ENCODE data around the gene CDH5.

DNA sequence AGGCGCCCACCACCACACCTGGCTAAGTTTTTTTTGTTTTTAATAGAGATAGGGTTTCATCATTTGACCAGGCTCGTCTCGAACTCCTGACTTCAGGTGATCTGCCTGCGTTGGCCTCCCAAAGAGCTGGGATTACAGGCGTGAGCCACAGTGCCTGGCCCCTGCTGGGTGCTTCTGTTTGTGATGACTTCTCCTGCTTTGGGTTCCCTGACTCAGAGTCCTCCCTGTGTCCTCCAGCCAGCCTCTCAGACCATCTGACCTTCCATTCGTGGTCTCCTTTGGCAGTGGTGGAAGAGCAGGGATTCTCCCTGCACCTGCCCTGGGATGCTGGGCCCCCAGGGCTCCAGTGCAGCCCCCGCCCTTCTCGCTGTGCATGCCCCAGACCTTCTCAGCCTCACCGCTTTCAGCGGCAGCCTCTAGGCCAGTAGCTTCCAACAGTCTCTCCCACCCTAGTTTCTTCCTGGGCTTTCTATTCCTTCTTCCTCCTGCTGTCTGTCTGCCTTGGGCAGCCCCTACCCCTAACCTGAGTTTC lies 73.8 kb downstream of the CDH5 start:
- TF ChIP-seq, protein P1, sequence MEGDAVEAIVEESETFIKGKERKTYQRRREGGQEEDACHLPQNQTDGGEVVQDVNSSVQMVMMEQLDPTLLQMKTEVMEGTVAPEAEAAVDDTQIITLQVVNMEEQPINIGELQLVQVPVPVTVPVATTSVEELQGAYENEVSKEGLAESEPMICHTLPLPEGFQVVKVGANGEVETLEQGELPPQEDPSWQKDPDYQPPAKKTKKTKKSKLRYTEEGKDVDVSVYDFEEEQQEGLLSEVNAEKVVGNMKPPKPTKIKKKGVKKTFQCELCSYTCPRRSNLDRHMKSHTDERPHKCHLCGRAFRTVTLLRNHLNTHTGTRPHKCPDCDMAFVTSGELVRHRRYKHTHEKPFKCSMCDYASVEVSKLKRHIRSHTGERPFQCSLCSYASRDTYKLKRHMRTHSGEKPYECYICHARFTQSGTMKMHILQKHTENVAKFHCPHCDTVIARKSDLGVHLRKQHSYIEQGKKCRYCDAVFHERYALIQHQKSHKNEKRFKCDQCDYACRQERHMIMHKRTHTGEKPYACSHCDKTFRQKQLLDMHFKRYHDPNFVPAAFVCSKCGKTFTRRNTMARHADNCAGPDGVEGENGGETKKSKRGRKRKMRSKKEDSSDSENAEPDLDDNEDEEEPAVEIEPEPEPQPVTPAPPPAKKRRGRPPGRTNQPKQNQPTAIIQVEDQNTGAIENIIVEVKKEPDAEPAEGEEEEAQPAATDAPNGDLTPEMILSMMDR (IDR thresholded peaks at IDR 0.05; ENCODE audit: extremely low read depth in 1 of 2, insufficient read depth in 1 of 2, low read depth in 1 of 2, low read length in 2 of 2), result no peak
- TF ChIP-seq EZH2 (IDR thresholded peaks at IDR 0.05; ENCODE audit: borderline replicate concordance, low read depth, low read length, severe bottlenecking), result no peak

All from endothelial cell of umbilical vein (primary cell).